H1 (cell line): Measurements from ENCODE around the gene CAPN13.

Experiments
- CTCF ChIP-seq, 3 experiments: IDR thresholded peaks; 1 replicate in 2 of 3; 2 replicates in 1 of 3; pipeline versions ENCODE4 v1.5.1 to v1.6.1; 2011; ENCODE audit warnings: low read length in 3 of 3, mild to moderate bottlenecking in 3 of 3, inconsistent platforms in 2 of 3, low read depth in 1 of 3, moderate library complexity in 1 of 3; ENCODE audit not compliant: insufficient read depth in 1 of 3; ENCODE audit errors: control extremely low read depth in 1 of 3
- TAF1 ChIP-seq: IDR thresholded peaks from 2 replicates; pipeline ENCODE4 v1.6.1; 2011; ENCODE audit warnings: mild to moderate bottlenecking, low read depth, low read length

GRCh38 chr2:30690126-30690561, 117.1 kb downstream of the CAPN13 start:
- TF ChIP-seq CTCF (IDR thresholded peaks at IDR 0.05; ENCODE audit: control extremely low read depth in 1 of 3, insufficient read depth in 1 of 3, low read depth in 1 of 3, low read length in 3 of 3): no peak
- no peak for TF ChIP-seq TAF1
